ENCODE data around the gene PAXX.
A peak's percentile ranks its signal among the peaks of the same experiment; 100 is the strongest.
"Not testable (repeated sequence)": the region's sequence is repeated elsewhere in the genome, so short reads cannot be mapped to it uniquely, and the experiment has no call there.

The PAXX gene

GRCh38 chr9:136983167-136983566, 9.1 kb upstream of the PAXX start:
- DNase-seq, result no peak

GRCh38 chr9:136983656-136984314, 8.4 kb upstream of the PAXX start:
- no peak for DNase-seq

- no peak for DNase-seq
These were observed 7.7 kb upstream of the PAXX start for GRCh38 chr9:136984464-136985026.

GRCh38 chr9:136985027-136985602, 7.1 kb upstream of the PAXX start:
- DNase-seq, result no peak

GRCh38 chr9:136985853-136986252, 6.4 kb upstream of the PAXX start:
- no peak for DNase-seq

- DNase-seq, result no peak
These were observed 3.4 kb upstream of the PAXX start for GRCh38 chr9:136988872-136989271.

GRCh38 chr9:136990242-136990911, 1.8 kb upstream of the PAXX start:
- no peak for DNase-seq

- no peak for DNase-seq
These were observed 672 bp downstream of the PAXX start for GRCh38 chr9:136992819-136993369.

GRCh38 chr9:136994180-136994887, 2.1 kb downstream of the PAXX start:
- no peak for DNase-seq

- DNase-seq, result no peak
These were observed 2.6 kb downstream of the PAXX start for GRCh38 chr9:136994888-136995230.

GRCh38 chr9:136995362-136995761, 3.1 kb downstream of the PAXX start:
- DNase-seq, result no peak

GRCh38 chr9:136995772-136996311, 3.6 kb downstream of the PAXX start:
- DNase-seq, result no peak

GRCh38 chr9:136996361-136997292, 4.4 kb downstream of the PAXX start, which contains the start of gene CLIC3:
Gene CLIC3, minus strand, starts transcription at chr9:136996568. Its CDS starts 25 bp downstream, at chr9:136996543.
- peak; percentile 24 for DNase-seq

GRCh38 chr9:136997371-136997770, 5.1 kb downstream of the PAXX start:
- no peak for DNase-seq

GRCh38 chr9:136997830-136998234, 5.6 kb downstream of the PAXX start:
- no peak for DNase-seq

- no peak for DNase-seq
These were observed 8.1 kb downstream of the PAXX start for GRCh38 chr9:137000177-137000930.

GRCh38 chr9:137001857-137002645, 9.8 kb downstream of the PAXX start:
- DNase-seq, result no peak

GRCh38 chr9:137002646-137003041, 10.4 kb downstream of the PAXX start:
- no peak for DNase-seq

- DNase-seq, result not testable (repeated sequence)
These were observed 12.1 kb downstream of the PAXX start for GRCh38 chr9:137004285-137004684.

Measured in activated CD4-positive, alpha-beta T cell treated with anti-CD3 and anti-CD28 coated beads for 1 hour (primary cell).